Activated CD4-positive, CD25-positive, alpha-beta regulatory T cell treated with anti-CD3 and anti-CD28 coated beads, Interleukin-2, amount 50 U/mL, for 16 hours (primary cell): Measurements from ENCODE around the gene OR4S1.
"Not testable (repeated sequence)": the region's sequence is repeated elsewhere in the genome, so short reads cannot be mapped to it uniquely, and the experiment has no call there.

Experiments used
- DNase-seq: peaks from one replicate; pipeline ENCODE4 v3.0.0-alpha.2; 2020; ENCODE audit warnings: low read depth, low spot score

The OR4S1 gene

GRCh38 chr11:48305923-48306322, at the start of gene OR4S1:
Gene OR4S1 (plus strand): TSS chr11:48306223. CDS start chr11:48306223, 0 bp downstream.
- DNase-seq: no peak

DNA sequence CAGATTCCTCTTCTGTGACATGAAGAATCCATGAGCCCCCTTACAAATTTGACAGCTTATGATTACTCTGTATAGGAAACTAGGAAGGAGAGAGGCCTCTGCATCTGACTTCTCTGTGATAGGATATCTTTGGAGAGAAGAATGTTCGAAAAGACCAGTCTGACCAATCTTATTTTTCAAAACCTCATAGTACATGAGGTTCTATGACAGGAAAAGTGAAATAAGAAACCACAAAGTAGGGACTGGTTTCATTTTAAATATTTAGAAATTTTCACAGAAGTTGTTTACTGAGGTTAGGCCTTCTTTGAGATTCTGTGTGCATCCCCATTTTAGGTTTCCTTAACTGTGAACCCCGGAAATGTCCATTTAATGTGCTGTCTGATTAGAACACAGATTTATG, 44.4 kb upstream of the OR4S1 start:
- DNase-seq: no peak

DNA sequence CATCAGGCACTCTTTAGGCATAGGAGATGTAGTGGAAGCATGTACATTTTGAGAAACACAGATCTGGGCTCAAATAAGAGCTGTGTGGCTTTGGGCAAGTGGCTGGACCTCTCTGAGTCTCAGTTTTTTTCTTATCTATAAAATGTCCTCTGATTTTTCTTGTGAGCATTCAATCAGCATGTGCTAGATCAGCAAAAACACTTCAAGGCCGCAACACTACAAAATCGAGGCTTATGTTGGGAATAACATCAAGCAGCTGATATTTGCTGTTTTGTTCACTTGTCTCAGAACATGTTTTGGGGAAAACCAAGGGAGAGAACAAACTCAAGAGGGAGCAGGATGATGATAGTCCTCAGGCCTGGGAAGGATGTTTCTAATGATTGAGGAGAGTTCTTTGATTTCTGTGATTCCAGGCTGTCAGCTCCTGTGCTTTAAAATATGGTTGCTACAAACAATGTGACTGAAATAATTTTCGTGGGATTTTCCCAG, 42.6 kb upstream of the OR4S1 start, which contains the start of gene OR4X1:
OR4X1 (plus strand) TSS at position 439 of the 489 bp plus-strand sequence; CDS start at position 439, 0 bp downstream.
- no peak for DNase-seq

DNA sequence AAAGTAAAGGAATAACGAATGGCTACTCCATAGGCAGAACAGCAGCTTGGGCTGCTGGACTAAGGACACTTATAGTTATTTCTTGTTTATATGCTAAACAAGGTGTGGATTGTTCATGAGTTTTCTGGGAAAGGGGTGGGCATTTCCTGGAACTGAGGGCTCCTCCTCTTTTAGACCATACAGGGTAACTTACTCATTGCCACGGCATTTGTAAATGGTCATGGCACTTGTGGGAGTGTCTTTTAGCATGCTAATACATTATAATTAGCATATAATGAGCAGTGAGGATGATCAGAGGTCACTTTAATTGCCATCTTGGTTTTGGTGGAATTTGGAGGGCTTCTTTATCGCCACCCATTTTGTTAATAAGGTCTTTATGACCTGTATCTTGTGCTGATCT, 35.4 kb upstream of the OR4S1 start:
- DNase-seq: no peak

DNA sequence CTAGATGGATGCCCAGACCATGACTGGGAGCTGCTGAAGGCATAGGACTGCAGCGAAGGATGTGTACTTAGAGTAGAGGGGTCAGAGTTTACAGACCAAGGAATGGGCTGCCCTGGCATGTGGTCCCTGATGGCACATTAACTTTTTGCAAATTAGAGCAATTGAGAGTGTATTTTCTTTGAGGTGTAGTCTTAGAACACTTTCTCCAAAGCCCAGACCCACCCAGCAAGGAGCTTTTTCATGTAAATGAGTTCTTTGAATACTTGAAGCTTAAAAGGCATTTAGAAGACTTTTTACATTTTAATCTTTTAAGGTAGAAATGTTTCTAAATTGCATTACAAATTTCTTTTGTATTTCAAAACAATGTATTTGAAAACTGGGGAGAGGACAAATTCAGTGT, 33.4 kb upstream of the OR4S1 start:
- DNase-seq: no peak

GRCh38 chr11:48307760-48308386, 1.9 kb downstream of the OR4S1 start:
- peak; percentile 47 for DNase-seq

DNA sequence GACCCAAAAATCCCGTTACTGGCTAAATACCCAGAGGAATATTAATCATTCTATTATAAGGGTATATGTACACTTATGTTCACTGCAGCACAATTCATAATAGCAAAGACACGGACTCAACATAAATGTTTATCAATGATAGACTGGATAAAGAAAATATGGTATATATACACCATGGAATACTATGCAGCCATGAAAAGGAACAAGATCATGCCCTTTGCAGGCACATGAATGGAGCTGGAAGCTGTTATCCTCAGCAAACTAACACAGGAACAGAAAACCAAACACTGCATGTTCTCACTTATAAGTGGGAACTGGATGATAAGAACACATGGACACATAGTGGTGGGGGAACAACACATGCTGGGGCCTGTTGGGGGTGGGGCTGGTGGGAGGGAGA, 7.6 kb downstream of the OR4S1 start:
- DNase-seq: not testable (repeated sequence)

DNA sequence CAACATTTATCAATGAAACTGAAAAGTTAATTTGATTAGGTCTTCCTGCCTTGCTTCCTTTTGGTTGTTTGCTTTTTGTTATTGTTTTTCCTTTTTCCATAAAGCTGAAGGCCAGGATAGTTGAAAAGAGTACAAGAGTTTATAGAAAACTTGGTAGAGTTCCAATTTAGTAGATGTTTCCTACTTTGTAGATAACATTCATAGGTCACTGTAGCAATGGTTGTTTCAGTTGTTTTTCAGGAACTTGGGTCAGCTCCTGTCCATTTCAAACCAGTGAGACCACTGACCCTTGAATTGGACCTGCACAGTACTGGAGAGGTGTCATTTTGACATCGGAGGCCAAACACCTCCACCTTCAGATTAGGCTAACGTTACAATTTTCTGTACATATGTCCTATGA, 13.8 kb downstream of the OR4S1 start:
- not testable (repeated sequence) for DNase-seq

DNA sequence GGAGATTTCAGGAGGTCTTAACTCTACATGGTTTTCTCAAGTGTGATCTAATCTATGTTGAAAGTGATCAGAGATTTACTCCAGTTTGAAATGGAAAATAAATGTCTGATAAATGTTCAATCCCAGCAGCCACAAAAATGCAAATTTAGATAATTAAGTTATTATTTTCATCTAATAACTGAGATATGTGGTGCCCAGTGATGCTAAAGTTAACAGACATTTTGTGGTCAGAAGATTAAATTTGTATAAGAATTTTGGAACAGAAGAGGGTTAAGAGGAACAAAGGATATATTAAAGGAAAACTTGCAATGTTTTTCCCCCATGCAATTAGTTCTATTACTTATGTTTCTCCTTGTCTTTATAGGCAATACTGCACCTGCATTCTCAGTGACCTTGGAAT, 18.6 kb downstream of the OR4S1 start, which contains the start of gene OR4C3:
OR4C3 (plus strand) TSS at position 301 of the 400 bp plus-strand sequence. CDS start 102 bp downstream, outside the sequence.
- not testable (repeated sequence) for DNase-seq

GRCh38 chr11:48341466-48341865, 35.4 kb downstream of the OR4S1 start:
- DNase-seq: no peak

- DNase-seq: not testable (repeated sequence)
These were observed 36.5 kb downstream of the OR4S1 start for GRCh38 chr11:48342505-48342904.

- not testable (repeated sequence) for DNase-seq
These were observed 40.3 kb downstream of the OR4S1 start for GRCh38 chr11:48346286-48346685.

GRCh38 chr11:48354013-48354412, 48.0 kb downstream of the OR4S1 start:
- DNase-seq: no peak

DNA sequence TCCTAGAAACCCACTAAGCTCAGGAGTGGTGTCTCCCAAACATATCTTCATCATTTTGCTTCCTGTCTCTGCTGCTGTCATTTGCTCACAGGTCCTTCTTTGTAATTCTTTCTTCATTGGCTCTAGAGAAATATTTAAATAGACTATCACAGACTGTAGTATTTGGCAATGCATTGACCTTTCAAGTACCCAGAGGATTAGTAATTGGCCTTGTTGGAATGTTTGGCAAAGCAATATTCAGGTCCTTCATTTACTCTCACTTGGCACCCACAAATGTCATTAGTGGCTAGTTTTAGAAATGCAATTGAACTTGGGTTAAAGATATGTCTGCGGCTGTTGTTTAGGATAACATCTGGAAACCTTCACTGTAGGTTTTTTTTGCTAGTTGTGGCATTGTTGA, 48.7 kb downstream of the OR4S1 start:
- no peak for DNase-seq
